ENCODE results near the gene CFAP70.
A peak's percentile ranks its signal among the peaks of the same experiment; 100 is the strongest.

CFAP70 gene

GRCh38 chr10:73252445-73253224, 106.0 kb downstream of the CFAP70 start, which contains the start of gene MRPS16:
Gene MRPS16 (minus strand): TSS chr10:73252644. CDS start chr10:73252482, 162 bp downstream.
- DNase-seq (ENCODE audit: low read depth), result peak; percentile 86

- no peak for DNase-seq (ENCODE audit: low read depth)
These were observed 106.8 kb downstream of the CFAP70 start for GRCh38 chr10:73251683-73252444.

GRCh38 chr10:73248259-73248724, 110.4 kb downstream of the CFAP70 start:
- no peak for DNase-seq (ENCODE audit: low read depth)

GRCh38 chr10:73247509-73248258, 111.0 kb downstream of the CFAP70 start:
- DNase-seq (ENCODE audit: low read depth), result no peak

- DNase-seq (ENCODE audit: low read depth), result peak; percentile 93
These were observed 111.8 kb downstream of the CFAP70 start, which contains the start of gene DNAJC9 for GRCh38 chr10:73246646-73247508. Gene DNAJC9 (minus strand): TSS chr10:73247255. CDS start chr10:73247189, 66 bp downstream.

GRCh38 chr10:73246322-73246645, 112.4 kb downstream of the CFAP70 start:
- no peak for DNase-seq (ENCODE audit: low read depth)

- DNase-seq (ENCODE audit: low read depth), result no peak
These were observed 113.7 kb downstream of the CFAP70 start for GRCh38 chr10:73244866-73245477.

- DNase-seq (ENCODE audit: low read depth), result no peak
These were observed 118.8 kb downstream of the CFAP70 start for GRCh38 chr10:73239908-73240307.

- no peak for DNase-seq (ENCODE audit: low read depth)
These were observed 119.6 kb downstream of the CFAP70 start for GRCh38 chr10:73238990-73239566.

- no peak for DNase-seq (ENCODE audit: low read depth)
These were observed 124.0 kb downstream of the CFAP70 start for GRCh38 chr10:73234695-73235094.

- no peak for DNase-seq (ENCODE audit: low read depth)
These were observed 124.8 kb downstream of the CFAP70 start for GRCh38 chr10:73233883-73234282.

- no peak for DNase-seq (ENCODE audit: low read depth)
These were observed 125.8 kb downstream of the CFAP70 start for GRCh38 chr10:73232887-73233286.

GRCh38 chr10:73229567-73229966, 129.1 kb downstream of the CFAP70 start:
- DNase-seq (ENCODE audit: low read depth), result no peak

- no peak for DNase-seq (ENCODE audit: low read depth)
These were observed 130.4 kb downstream of the CFAP70 start for GRCh38 chr10:73228247-73228646.

- no peak for DNase-seq (ENCODE audit: low read depth)
These were observed 132.0 kb downstream of the CFAP70 start for GRCh38 chr10:73226663-73227062.

- no peak for DNase-seq (ENCODE audit: low read depth)
These were observed 133.1 kb downstream of the CFAP70 start for GRCh38 chr10:73225518-73225917.

GRCh38 chr10:73220989-73221388, 137.7 kb downstream of the CFAP70 start:
- DNase-seq (ENCODE audit: low read depth), result no peak

- no peak for DNase-seq (ENCODE audit: low read depth)
These were observed 139.3 kb downstream of the CFAP70 start for GRCh38 chr10:73219384-73219783.

- no peak for DNase-seq (ENCODE audit: low read depth)
These were observed 140.1 kb downstream of the CFAP70 start for GRCh38 chr10:73218431-73219191.

GRCh38 chr10:73217628-73218027, 141.0 kb downstream of the CFAP70 start:
- no peak for DNase-seq (ENCODE audit: low read depth)
